ENCODE measurements around the gene BEX2.

Gene BEX2

DNA sequence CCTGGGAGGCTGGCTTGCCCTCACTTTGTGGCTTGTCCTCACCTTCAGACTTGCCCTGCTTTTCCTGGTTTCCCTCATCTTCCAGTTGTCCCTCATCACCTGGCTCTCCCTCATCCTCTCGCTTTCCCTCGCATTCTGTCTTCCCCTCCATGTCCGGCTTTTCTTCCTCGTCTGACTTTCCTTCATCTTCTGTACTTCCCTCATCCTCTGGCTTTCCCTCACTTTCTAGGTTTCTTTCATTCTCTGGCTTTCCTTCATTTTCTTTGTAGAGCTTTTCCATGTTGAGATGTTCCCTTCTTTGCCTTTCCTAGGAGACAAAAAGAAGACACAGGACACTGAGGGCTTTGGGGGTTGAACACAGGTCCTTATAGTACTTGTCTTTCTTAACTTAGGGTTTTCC is 36.5 kb downstream of the BEX2 start:
- Histone ChIP-seq H3K27me3 (ENCODE audit: low read depth, low read length) (no peaks in the 10 kb centered on the region), H3K4me1 (ENCODE audit: low read length) (no peaks in the 10 kb centered on the region), H3K79me2 (ENCODE audit: low read length) (no peaks in the 10 kb centered on the region), H3K27ac (ENCODE audit: low read length) (no peak overlapping the region), H3K4me3 (ENCODE audit: low read length) (no peak overlapping the region), H3K9ac (ENCODE audit: low read length) (no peak overlapping the region), H3K4me2 (ENCODE audit: low read length) (no peak overlapping the region), H3K36me3 (replicated peaks; ENCODE audit: low read depth, low read length) (no peaks in the 10 kb centered on the region), H2AFZ (ENCODE audit: low read depth, low read length) (no peak overlapping the region), H4K20me1 (ENCODE audit: insufficient read depth, low read length) (no peaks in the 10 kb centered on the region), H3K9me3 (ENCODE audit: insufficient read depth, low read length) (no peaks in the 10 kb centered on the region)
- no peak for TF ChIP-seq EZH2phosphoT487 (IDR thresholded peaks at IDR 0.05; ENCODE audit: low read depth)
- no peak for TF ChIP-seq CTCF (IDR thresholded peaks at IDR 0.05; ENCODE audit: low read depth, low read length)
